SIG-M5 (cell line): ENCODE results near the gene MINPP1.
"Not testable (repeated sequence)": the region's sequence is repeated elsewhere in the genome, so short reads cannot be mapped to it uniquely, and the experiment has no call there.

Experiments used
- DNase-seq: peaks from one replicate; lab custom pipeline; 2025; lab: John Stamatoyannopoulos, UW

MINPP1 gene

GRCh38 chr10:87504640-87505365 is at the start of gene MINPP1:
Gene MINPP1, plus strand, starts transcription at chr10:87504893. Its CDS starts 23 bp downstream, at chr10:87504916.
- DNase-seq: no peak

- not testable (repeated sequence) for DNase-seq
Measured at GRCh38 chr10:87456586-87457220, 48.0 kb upstream of the MINPP1 start.

GRCh38 chr10:87461751-87462150 is 42.9 kb upstream of the MINPP1 start:
- DNase-seq: not testable (repeated sequence)

- DNase-seq: not testable (repeated sequence)
Measured at GRCh38 chr10:87466849-87467248, 37.8 kb upstream of the MINPP1 start.

- DNase-seq: not testable (repeated sequence)
Measured at GRCh38 chr10:87488733-87489132, 16.0 kb upstream of the MINPP1 start.

GRCh38 chr10:87490285-87490684 is 14.4 kb upstream of the MINPP1 start:
- not testable (repeated sequence) for DNase-seq

GRCh38 chr10:87492450-87492849 is 12.2 kb upstream of the MINPP1 start:
- DNase-seq: not testable (repeated sequence)

- not testable (repeated sequence) for DNase-seq
Measured at GRCh38 chr10:87495446-87495845, 9.2 kb upstream of the MINPP1 start.

- not testable (repeated sequence) for DNase-seq
Measured at GRCh38 chr10:87497386-87497785, 7.3 kb upstream of the MINPP1 start.

- DNase-seq: not testable (repeated sequence)
Measured at GRCh38 chr10:87498106-87498789, 6.4 kb upstream of the MINPP1 start.

- DNase-seq: no peak
Measured at GRCh38 chr10:87500646-87501048, 4.0 kb upstream of the MINPP1 start.

GRCh38 chr10:87503401-87503800 is 1.3 kb upstream of the MINPP1 start:
- no peak for DNase-seq

- DNase-seq: no peak
Measured at GRCh38 chr10:87503886-87504285, 807 bp upstream of the MINPP1 start.

GRCh38 chr10:87504307-87504639 is 420 bp upstream of the MINPP1 start:
- DNase-seq: no peak

- no peak for DNase-seq
Measured at GRCh38 chr10:87505366-87506111, 846 bp downstream of the MINPP1 start.

GRCh38 chr10:87506956-87507355 is 2.3 kb downstream of the MINPP1 start:
- DNase-seq: no peak

GRCh38 chr10:87507879-87508483 is 3.3 kb downstream of the MINPP1 start:
- no peak for DNase-seq

GRCh38 chr10:87508837-87509236 is 4.1 kb downstream of the MINPP1 start:
- DNase-seq: no peak

GRCh38 chr10:87510025-87510424 is 5.3 kb downstream of the MINPP1 start:
- no peak for DNase-seq

GRCh38 chr10:87511526-87511925 is 6.8 kb downstream of the MINPP1 start:
- no peak for DNase-seq

GRCh38 chr10:87518937-87519336 is 14.2 kb downstream of the MINPP1 start:
- no peak for DNase-seq

GRCh38 chr10:87519582-87519981 is 14.9 kb downstream of the MINPP1 start:
- no peak for DNase-seq
